ENCODE data around the gene CELF5. TPM values are rescaled to one million over a fixed set of nuclear protein-coding genes. Genes with fewer than 3 reads are reported as not detected.

Gene CELF5
- total and polyA plus RNA-seq, 2 donors (not counting 1 experiment from before 2014, with no cell fraction given) = 0.15 TPM; not detected in 1

GRCh38 chr19:3231288-3231687 is 6.8 kb downstream of the CELF5 start:
- Histone ChIP-seq H3K27ac (ENCODE audit: low read length in 2 of 2) (no peak overlapping the region), H4K20me1 (ENCODE audit: control insufficient read depth, insufficient read depth, low read length, poor library complexity, severe bottlenecking) (no peaks in the 10 kb centered on the region), H3K9me3 (ENCODE audit: control extremely low read depth in 1 of 3, control insufficient read depth in 2 of 3, insufficient read depth in 1 of 3, low read length in 2 of 3) (peaks cover 0 to 10% (median 0%) of the 10 kb centered on the region in 3 donors), H3K9ac (ENCODE audit: low read length) (no peak overlapping the region), H3K79me2 (ENCODE audit: control insufficient read depth, insufficient read depth, low read length) (no peaks in the 10 kb centered on the region), H3K4me3 (ENCODE audit: control extremely low read depth in 1 of 5, extremely low read depth in 1 of 5, insufficient read depth in 1 of 5, low read depth in 2 of 5, low read length in 4 of 5) (no peak overlapping the region), H3K27me3 (replicated peaks in 1 of 4; ENCODE audit: control extremely low read depth in 1 of 4, control insufficient read depth in 3 of 4, insufficient read depth in 4 of 4, low read length in 3 of 4) (peaks cover 0 to 47% (median 12%) of the 10 kb centered on the region in 4 experiments), H3K36me3 (replicated peaks in 1 of 2; ENCODE audit: control extremely low read depth in 1 of 2, control insufficient read depth in 1 of 2, extremely low read depth in 1 of 2, insufficient read depth in 2 of 2, low read length in 1 of 2) (no peaks in the 10 kb centered on the region), H2AFZ (ENCODE audit: insufficient read depth, low read depth, low read length, poor library complexity, severe bottlenecking) (no peak overlapping the region), H3K4me1 (ENCODE audit: control insufficient read depth in 2 of 2, insufficient read depth in 2 of 2, low read length in 2 of 2) (no peaks in the 10 kb centered on the region), H3K4me2 (replicated peaks; ENCODE audit: low read depth, low read length, poor library complexity, severe bottlenecking) (no peak overlapping the region)
- ATAC-seq (ENCODE audit: low read depth) (no peak), DNase-seq (no peak)
- Mint-ChIP-seq H3K4me1 (peaks cover 5% of the 10 kb centered on the region), H3K4me3 (no peak overlapping the region), H3K27ac (no peak overlapping the region), H3K27me3 (peaks cover 35% of the 10 kb centered on the region), H3K9me3 (ENCODE audit: insufficient read depth) (no peaks in the 10 kb centered on the region)
- ChIA-PET CTCF (interaction anchor here (0.7 kb wide), 1 partner anchor 263 kb away, joined by 3 read pairs; no protein-coding TSS in a partner anchor), POLR2A (no interaction called here)
- intact Hi-C loops (cut with micrococcal nuclease) = no loop called here
- no peak for TF ChIP-seq EZH2 (IDR thresholded peaks at IDR 0.05; ENCODE audit: borderline replicate concordance, insufficient read depth, low read depth, low read length, poor library complexity, severe bottlenecking)
- TF ChIP-seq, protein P1, sequence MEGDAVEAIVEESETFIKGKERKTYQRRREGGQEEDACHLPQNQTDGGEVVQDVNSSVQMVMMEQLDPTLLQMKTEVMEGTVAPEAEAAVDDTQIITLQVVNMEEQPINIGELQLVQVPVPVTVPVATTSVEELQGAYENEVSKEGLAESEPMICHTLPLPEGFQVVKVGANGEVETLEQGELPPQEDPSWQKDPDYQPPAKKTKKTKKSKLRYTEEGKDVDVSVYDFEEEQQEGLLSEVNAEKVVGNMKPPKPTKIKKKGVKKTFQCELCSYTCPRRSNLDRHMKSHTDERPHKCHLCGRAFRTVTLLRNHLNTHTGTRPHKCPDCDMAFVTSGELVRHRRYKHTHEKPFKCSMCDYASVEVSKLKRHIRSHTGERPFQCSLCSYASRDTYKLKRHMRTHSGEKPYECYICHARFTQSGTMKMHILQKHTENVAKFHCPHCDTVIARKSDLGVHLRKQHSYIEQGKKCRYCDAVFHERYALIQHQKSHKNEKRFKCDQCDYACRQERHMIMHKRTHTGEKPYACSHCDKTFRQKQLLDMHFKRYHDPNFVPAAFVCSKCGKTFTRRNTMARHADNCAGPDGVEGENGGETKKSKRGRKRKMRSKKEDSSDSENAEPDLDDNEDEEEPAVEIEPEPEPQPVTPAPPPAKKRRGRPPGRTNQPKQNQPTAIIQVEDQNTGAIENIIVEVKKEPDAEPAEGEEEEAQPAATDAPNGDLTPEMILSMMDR (IDR thresholded peaks at IDR 0.05) = no peak
- 94% methylated on average over 1 of the region's 1 CpG for WGBS (ENCODE audit: insufficient coverage)

DNA sequence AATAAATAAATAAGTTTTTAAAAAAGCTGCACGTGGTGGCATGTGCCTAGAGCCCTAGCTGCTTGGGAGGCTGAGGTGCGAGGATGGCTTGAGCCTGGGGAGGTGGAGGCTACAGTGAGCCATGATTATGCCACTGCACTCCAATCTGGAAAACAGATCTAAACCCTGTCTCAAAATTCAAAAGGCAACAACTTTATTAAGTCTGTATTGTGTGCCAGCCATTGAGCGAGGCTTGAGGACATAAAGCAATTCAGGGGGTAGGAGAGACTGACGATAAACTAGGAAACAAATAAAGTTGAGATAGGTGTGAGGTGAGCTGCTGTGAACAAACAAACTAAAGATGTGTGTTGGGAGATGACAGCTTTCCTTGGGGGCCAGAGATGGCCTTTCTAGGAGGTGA is 8.7 kb downstream of the CELF5 start:
- TF ChIP-seq EZH2 (IDR thresholded peaks at IDR 0.05; ENCODE audit: borderline replicate concordance, insufficient read depth, low read depth, low read length, poor library complexity, severe bottlenecking) = no peak
- TF ChIP-seq, protein P1 (IDR thresholded peaks at IDR 0.05) = no peak
- intact Hi-C loops (cut with micrococcal nuclease) = no loop called here
- H4K20me1 ChIP-seq (ENCODE audit: control insufficient read depth, insufficient read depth, low read length, poor library complexity, severe bottlenecking) = no peaks in the 10 kb centered on the region
- peaks cover 0 to 10% (median 0%) of the 10 kb centered on the region in 3 donors for H3K9me3 ChIP-seq (ENCODE audit: control extremely low read depth in 1 of 3, control insufficient read depth in 2 of 3, insufficient read depth in 1 of 3, low read length in 2 of 3)
- Mint-ChIP-seq H3K9me3 (ENCODE audit: insufficient read depth) (no peaks in the 10 kb centered on the region), H3K27ac (no peak overlapping the region), H3K4me1 (peaks cover 1% of the 10 kb centered on the region), H3K27me3 (peaks cover 22% of the 10 kb centered on the region), H3K4me3 (no peak overlapping the region)
- no peak overlapping the region for H3K4me2 ChIP-seq (replicated peaks; ENCODE audit: low read depth, low read length, poor library complexity, severe bottlenecking)
- H3K9ac ChIP-seq (ENCODE audit: low read length) = no peak overlapping the region
- CTCF ChIA-PET = no interaction called here
- no peak overlapping the region for H3K4me3 ChIP-seq (ENCODE audit: control extremely low read depth in 1 of 5, extremely low read depth in 1 of 5, insufficient read depth in 1 of 5, low read depth in 2 of 5, low read length in 4 of 5)
- WGBS (ENCODE audit: insufficient coverage) = 86% methylated on average over 3 of the region's 4 CpGs
- DNase-seq = no peak
- peaks cover 0 to 31% (median 10%) of the 10 kb centered on the region in 4 experiments for H3K27me3 ChIP-seq (replicated peaks in 1 of 4; ENCODE audit: control extremely low read depth in 1 of 4, control insufficient read depth in 3 of 4, insufficient read depth in 4 of 4, low read length in 3 of 4)
- ATAC-seq (ENCODE audit: low read depth) = no peak
- POLR2A ChIA-PET = no interaction called here
- no peaks in the 10 kb centered on the region for H3K36me3 ChIP-seq (replicated peaks in 1 of 2; ENCODE audit: control extremely low read depth in 1 of 2, control insufficient read depth in 1 of 2, extremely low read depth in 1 of 2, insufficient read depth in 2 of 2, low read length in 1 of 2)
- no peaks in the 10 kb centered on the region for H3K79me2 ChIP-seq (ENCODE audit: control insufficient read depth, insufficient read depth, low read length)
- H3K4me1 ChIP-seq (ENCODE audit: control insufficient read depth in 2 of 2, insufficient read depth in 2 of 2, low read length in 2 of 2) = no peaks in the 10 kb centered on the region
- H2AFZ ChIP-seq (ENCODE audit: insufficient read depth, low read depth, low read length, poor library complexity, severe bottlenecking) = no peak overlapping the region
- H3K27ac ChIP-seq (ENCODE audit: low read length in 2 of 2) = no peak overlapping the region

Data from B cell (primary cell).